H1 (cell line): Measurements from ENCODE around the gene RNPEPL1. TPM values are rescaled to one million over a fixed set of nuclear protein-coding genes. Genes with fewer than 3 reads are reported as not detected.

ENCODE experiments used
- CTCF ChIA-PET: fragments of 300-600 bp; sonication (Branson Sonifier 250); formaldehyde crosslinking; loops from one replicate; lab custom pipeline; 2021; ENCODE audit not compliant: partially characterized antibody; lab: Charles Lee
- POLR2A ChIA-PET: fragments of 300-600 bp; sonication (Branson Sonifier 250); formaldehyde crosslinking; loops from one replicate; lab custom pipeline; 2021; ENCODE audit warnings: inconsistent platforms; ENCODE audit not compliant: partially characterized antibody; lab: Charles Lee
- DNase-seq, 2 experiments: peaks; one replicate each; pipeline versions ENCODE4 v3.0.0 to v3.0.0-alpha.2; 2010 to 2022; ENCODE audit warnings: low spot score in 2 of 2, low read depth in 1 of 2, mixed read lengths in 1 of 2
- FAIRE-seq: peaks from 2 replicates; lab custom pipeline; 2011; peaks lifted over from hg19 to GRCh38; lab: Jason Lieb, UNC
- H2AFZ ChIP-seq: 2 replicates; pipeline ENCODE4 v1.8.1; 2012; ENCODE audit warnings: low read length, inconsistent platforms
- H2AK5ac ChIP-seq: 2 replicates; pipeline ENCODE4 v1.6.1; 2013; ENCODE audit warnings: low read depth, low read length
- H2BK120ac ChIP-seq: replicated peaks from 2 replicates; pipeline ENCODE3; 2013; ENCODE audit warnings: low read depth, low read length, inconsistent platforms
- H2BK12ac ChIP-seq: 2 replicates; pipeline ENCODE4 v1.6.1; 2013; ENCODE audit warnings: low read depth, low read length
- H2BK15ac ChIP-seq: 2 replicates; pipeline ENCODE4 v1.6.1; 2013; ENCODE audit warnings: low read length
- H2BK20ac ChIP-seq: 2 replicates; pipeline ENCODE4 v1.6.1; 2013; ENCODE audit warnings: low read length
- H2BK5ac ChIP-seq: 2 replicates; pipeline ENCODE4 v1.6.1; 2013; ENCODE audit warnings: low read depth, low read length
- H3K14ac ChIP-seq: 2 replicates; pipeline ENCODE4 v1.6.1; 2013; ENCODE audit warnings: inconsistent platforms; ENCODE audit not compliant: insufficient read length
- H3K18ac ChIP-seq: 2 replicates; pipeline ENCODE4 v1.6.1; 2013; ENCODE audit warnings: low read length; ENCODE audit errors: extremely low read depth
- H3K23ac ChIP-seq: 2 replicates; pipeline ENCODE4 v1.6.1; 2013; ENCODE audit warnings: inconsistent platforms; ENCODE audit not compliant: insufficient read length
- H3K23me2 ChIP-seq: 2 replicates; pipeline ENCODE4 v1.6.1; 2013; ENCODE audit warnings: low read depth, low read length
- H3K27ac ChIP-seq: 2 replicates; pipeline ENCODE4 v1.6.1; 2011; ENCODE audit warnings: low read depth, low read length, inconsistent platforms
- H3K27me3 ChIP-seq, 4 experiments: replicated peaks in 1 of 4; 1 replicate in 1 of 4; 2 replicates in 3 of 4; pipeline versions ENCODE4 v1.6.1 to v1.8.1; 2011 to 2013; ENCODE audit warnings: low read length in 3 of 4, mild to moderate bottlenecking in 3 of 4, inconsistent platforms in 2 of 4, mixed read lengths in 2 of 4, moderate library complexity in 1 of 4; ENCODE audit not compliant: control insufficient read depth in 3 of 4, insufficient read depth in 3 of 4; ENCODE audit errors: extremely low read depth in 1 of 4
- H3K36me3 ChIP-seq, 4 experiments: 2 replicates each; pipeline versions ENCODE4 v1.6.1 to v1.8.1; 2011 to 2013; ENCODE audit warnings: mild to moderate bottlenecking in 4 of 4, low read length in 3 of 4, moderate library complexity in 2 of 4, control low read depth in 1 of 4, inconsistent platforms in 1 of 4; ENCODE audit not compliant: insufficient read depth in 4 of 4, control insufficient read depth in 2 of 4
- H3K4ac ChIP-seq: replicated peaks from 2 replicates; pipeline ENCODE3; 2013; ENCODE audit warnings: low read length, low read depth, mixed read lengths, inconsistent platforms; ENCODE audit not compliant: insufficient read length
- H3K4me1 ChIP-seq, 4 experiments: replicated peaks in 1 of 4; 1 replicate in 1 of 4; 2 replicates in 3 of 4; pipeline versions ENCODE4 v1.6.1 to v1.8.1; 2011 to 2013; ENCODE audit warnings: low read length in 3 of 4, inconsistent platforms in 2 of 4, mixed read lengths in 1 of 4; ENCODE audit not compliant: insufficient read depth in 4 of 4, control insufficient read depth in 3 of 4
- H3K4me2 ChIP-seq, 2 experiments: 2 replicates each; pipeline versions ENCODE4 v1.6.1 to v1.8.1; 2011 to 2013; ENCODE audit warnings: low read depth in 2 of 2, low read length in 2 of 2, control low read depth in 1 of 2, inconsistent platforms in 1 of 2, mild to moderate bottlenecking in 1 of 2; ENCODE audit not compliant: insufficient read depth in 1 of 2
- H3K4me3 ChIP-seq, 4 experiments: fragments of 200-600, 300-600 bp in 1 of 4; sonication (generic), shearing (Covaris generic), sonication (Bioruptor Twin) in 1 of 4; 2 replicates each; pipeline versions ENCODE4 v1.5.1 to v1.8.1; 2011 to 2016; ENCODE audit warnings: low read length in 4 of 4, low read depth in 3 of 4, control low read depth in 2 of 4, inconsistent platforms in 2 of 4, mild to moderate bottlenecking in 2 of 4, mixed read lengths in 1 of 4, moderate library complexity in 1 of 4; ENCODE audit not compliant: insufficient read depth in 2 of 4; ENCODE audit errors: extremely low read depth in 1 of 4
- H3K56ac ChIP-seq: replicated peaks from 2 replicates; pipeline ENCODE3; 2013; ENCODE audit warnings: low read depth, mild to moderate bottlenecking, mixed read lengths, low read length, inconsistent platforms; ENCODE audit not compliant: insufficient read length
- H3K79me1 ChIP-seq: 2 replicates; pipeline ENCODE4 v1.6.1; 2013; ENCODE audit warnings: low read depth, low read length, control low read depth
- H3K79me2 ChIP-seq, 2 experiments: 2 replicates each; pipeline versions ENCODE4 v1.6.1 to v1.8.1; 2012 to 2013; ENCODE audit warnings: low read length in 2 of 2, mild to moderate bottlenecking in 2 of 2, inconsistent platforms in 1 of 2; ENCODE audit not compliant: insufficient read depth in 2 of 2, control insufficient read depth in 1 of 2
- H3K9ac ChIP-seq, 4 experiments: replicated peaks in 1 of 4; 1 replicate in 1 of 4; 2 replicates in 3 of 4; pipeline versions ENCODE4 v1.6.1 to v1.8.1; 2011 to 2013; ENCODE audit warnings: low read depth in 3 of 4, low read length in 3 of 4, control low read depth in 2 of 4, mild to moderate bottlenecking in 2 of 4, moderate library complexity in 2 of 4, inconsistent platforms in 1 of 4; ENCODE audit errors: extremely low read depth in 1 of 4
- H3K9me3 ChIP-seq, 2 experiments: 2 replicates each; pipeline versions ENCODE4 v1.6.1 to v1.8.1; 2012 to 2013; ENCODE audit warnings: mild to moderate bottlenecking in 2 of 2, moderate library complexity in 2 of 2, control low read depth in 1 of 2, inconsistent platforms in 1 of 2, low read depth in 1 of 2, low read length in 1 of 2, mixed read lengths in 1 of 2; ENCODE audit not compliant: insufficient read depth in 2 of 2
- H4K20me1 ChIP-seq, 2 experiments: replicated peaks in 1 of 2; 2 replicates each; pipeline versions ENCODE3 to v1.8.1; 2011 to 2013; ENCODE audit warnings: inconsistent platforms in 2 of 2, low read length in 2 of 2, mild to moderate bottlenecking in 1 of 2; ENCODE audit not compliant: insufficient read depth in 2 of 2, control insufficient read depth in 1 of 2
- H4K5ac ChIP-seq: 2 replicates; pipeline ENCODE4 v1.6.1; 2013; ENCODE audit warnings: low read length, low read depth, mixed read lengths, inconsistent platforms; ENCODE audit not compliant: insufficient read length
- H4K8ac ChIP-seq: 2 replicates; pipeline ENCODE4 v1.8.0; 2013; ENCODE audit warnings: mild to moderate bottlenecking, moderate library complexity, low read length, inconsistent platforms; ENCODE audit not compliant: insufficient read depth; ENCODE audit errors: extremely low read depth
- H4K91ac ChIP-seq: replicated peaks from 2 replicates; pipeline ENCODE3; 2013; ENCODE audit warnings: low read length, mixed read lengths, inconsistent platforms; ENCODE audit not compliant: insufficient read length
- CHD2 ChIP-seq: IDR thresholded peaks from 2 replicates; pipeline ENCODE4 v1.6.1; 2012; ENCODE audit warnings: low read length, improper control_type of control experiment
- WGBS, 2 experiments: shearing (Covaris generic) in 1 of 2; methylation state at CpG; one replicate each; pipeline versions ENCODE4 v1.1.6 to v1.1.7; 2013 to 2015; ENCODE audit warnings: low lambda C conversion rate in 2 of 2, mixed read lengths in 2 of 2, inconsistent platforms in 1 of 2, low coverage in 1 of 2, missing lambda C conversion rate in 1 of 2; ENCODE audit not compliant: insufficient replicate concordance in 2 of 2, insufficient coverage in 1 of 2, insufficient read length in 1 of 2; ENCODE audit errors: extremely low coverage in 1 of 2, missing lambda C conversion rate in 1 of 2; 5-methylcytosine and 5-hydroxymethylcytosine counted together
- polyA plus RNA-seq, 7 experiments: library from polyadenylated mRNA; depleted of rRNA in 3 of 7; stranded (reverse) in 5 of 7; unstranded in 2 of 7; fragments of >200 nt in 5 of 7; fragments of 200-250 nt in 2 of 7; gene quantifications; 1 replicate in 5 of 7; 2 replicates in 1 of 7; 4 replicates in 1 of 7; pipeline versions ENCODE4 v1.2.1 to v1.2.3, GENCODE V29; 2011 to 2013; ENCODE audit warnings: missing spikeins in 2 of 7, mixed read lengths in 2 of 7
- total RNA-seq: library from RNA; stranded (reverse); fragmentation: NEBNext Ultra II Directional; extraction: Animal tissue kit (Norgen Biotek cat#: 25700); gene quantifications from 2 replicates; pipeline ENCODE4 v1.2.1, GENCODE V29; 2021

Gene RNPEPL1
- total and polyA plus RNA-seq, 2 of the 8 experiments (the other 6 are each of a cell fraction or from before 2014, with no cell fraction given): 9.0 to 11.3 TPM

DNA sequence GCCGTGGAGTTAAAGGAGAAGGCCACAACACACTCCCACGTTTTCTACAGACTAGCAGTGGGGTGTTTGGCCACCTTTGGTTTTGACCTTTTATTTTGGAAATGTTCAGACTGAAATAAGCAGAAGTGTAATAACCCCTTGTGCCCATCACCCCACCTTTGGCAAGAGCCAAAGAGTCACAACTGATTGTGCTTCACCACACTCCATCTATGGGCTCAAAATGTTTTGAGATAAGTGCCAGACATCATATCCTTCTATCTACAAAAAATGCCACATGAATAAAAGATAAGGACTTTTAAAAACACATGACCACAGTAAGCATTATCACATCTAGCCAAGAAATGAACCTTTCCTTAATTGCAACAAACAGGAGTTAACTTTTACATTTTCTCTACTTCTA is 47.1 kb downstream of the RNPEPL1 start:
- Histone ChIP-seq H3K4me3 (no peak overlapping the region), H3K9ac (no peak overlapping the region), H4K20me1 (no peaks in the 10 kb centered on the region), H3K18ac (no peak overlapping the region), H3K4me1 (no peaks in the 10 kb centered on the region), H3K4ac (no peak overlapping the region), H3K36me3 (no peaks in the 10 kb centered on the region), H3K23ac (no peak overlapping the region), H3K9me3 (peaks cover 36 to 43% of the 10 kb centered on the region in 2 experiments), H3K4me2 (no peak overlapping the region), H2BK5ac (no peak overlapping the region), H3K27ac (no peak overlapping the region), H3K23me2 (peaks cover 9% of the 10 kb centered on the region; the same call in 1 of the 2 replicates), H2BK12ac (no peak overlapping the region), H4K91ac (no peak overlapping the region), H2BK15ac (no peak overlapping the region), H2AK5ac (no peak overlapping the region), H2BK20ac (no peak overlapping the region), H3K79me1 (no peaks in the 10 kb centered on the region), H3K27me3 (no peaks in the 10 kb centered on the region), H3K56ac (no peak overlapping the region), H2BK120ac (no peak overlapping the region), H4K5ac (no peak overlapping the region), H2AFZ (no peak overlapping the region), H3K14ac (no peak overlapping the region), H3K79me2 (no peaks in the 10 kb centered on the region), H4K8ac (no peak overlapping the region)
- POLR2A ChIA-PET: no interaction called here
- no peak for TF ChIP-seq CHD2
- CTCF ChIA-PET: interaction anchor here (0.5 kb wide), 1 partner anchor 9 kb away, joined by 3 read pairs; no protein-coding TSS in a partner anchor
- FAIRE-seq (no peak), DNase-seq (no peak)
- 80% methylated on average over 2 of the region's 2 CpGs; no CpG with 5 or more reads in 1 of the 2 experiments for WGBS, 2 experiments
